SKM-1 treated with dmso at 0.1 percent for 144 hours (cell line): ENCODE data around the gene FAM168B.

Experiments
- DNase-seq: peaks from one replicate; lab custom pipeline; 2025; ENCODE audit not compliant: unreplicated experiment; lab: John Stamatoyannopoulos, UW

FAM168B gene

GRCh38 chr2:131040661-131041401, 52.4 kb downstream of the FAM168B start:
- DNase-seq: no peak

GRCh38 chr2:131039908-131040660, 53.2 kb downstream of the FAM168B start:
- no peak for DNase-seq

- DNase-seq: no peak
These were observed 53.7 kb downstream of the FAM168B start for GRCh38 chr2:131039535-131039907.

GRCh38 chr2:131039101-131039440, 54.2 kb downstream of the FAM168B start:
- no peak for DNase-seq

- DNase-seq: no peak
These were observed 54.8 kb downstream of the FAM168B start for GRCh38 chr2:131038258-131039100.

DNA sequence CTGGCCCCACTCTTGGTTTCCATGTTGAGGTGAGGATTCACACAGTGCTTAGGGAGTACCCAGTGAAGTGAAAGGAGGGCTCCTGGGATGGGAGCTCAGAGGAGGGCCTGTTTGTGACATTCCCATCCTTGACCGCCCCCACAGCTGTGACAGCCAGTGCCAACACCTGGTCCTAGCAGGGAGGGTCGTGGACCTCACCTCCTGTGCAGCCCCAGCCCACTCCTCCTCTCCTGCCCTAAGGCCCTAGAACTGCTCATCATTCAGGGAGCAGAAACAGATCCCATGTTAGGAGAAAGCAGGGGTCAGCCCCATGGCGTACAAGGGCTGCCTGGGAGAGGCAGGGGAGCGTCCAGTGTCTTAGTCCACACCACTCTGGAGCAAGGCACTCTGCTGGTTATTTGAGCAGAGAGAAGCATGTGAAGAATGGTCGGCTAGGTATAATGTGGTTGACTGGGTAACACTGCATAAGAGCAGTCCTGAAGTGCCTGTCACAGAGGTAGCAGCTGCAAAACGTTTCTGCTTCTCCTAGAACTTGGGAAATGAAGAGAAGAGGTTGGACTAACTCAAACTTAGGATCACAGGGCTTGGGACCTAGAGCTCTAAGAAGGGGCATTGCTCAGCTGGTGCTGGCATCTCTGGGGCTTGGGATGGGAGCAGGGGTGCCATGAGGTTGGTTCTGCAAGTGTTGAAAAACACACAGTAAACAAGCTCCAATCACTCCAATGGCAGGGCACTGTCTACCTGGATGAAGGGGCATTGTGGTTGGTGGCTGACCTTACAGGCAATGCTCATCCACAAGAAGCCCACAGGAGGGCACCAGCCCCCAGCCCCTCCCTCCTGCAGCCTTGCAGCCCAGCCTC, 55.6 kb downstream of the FAM168B start:
- no peak for DNase-seq

DNA sequence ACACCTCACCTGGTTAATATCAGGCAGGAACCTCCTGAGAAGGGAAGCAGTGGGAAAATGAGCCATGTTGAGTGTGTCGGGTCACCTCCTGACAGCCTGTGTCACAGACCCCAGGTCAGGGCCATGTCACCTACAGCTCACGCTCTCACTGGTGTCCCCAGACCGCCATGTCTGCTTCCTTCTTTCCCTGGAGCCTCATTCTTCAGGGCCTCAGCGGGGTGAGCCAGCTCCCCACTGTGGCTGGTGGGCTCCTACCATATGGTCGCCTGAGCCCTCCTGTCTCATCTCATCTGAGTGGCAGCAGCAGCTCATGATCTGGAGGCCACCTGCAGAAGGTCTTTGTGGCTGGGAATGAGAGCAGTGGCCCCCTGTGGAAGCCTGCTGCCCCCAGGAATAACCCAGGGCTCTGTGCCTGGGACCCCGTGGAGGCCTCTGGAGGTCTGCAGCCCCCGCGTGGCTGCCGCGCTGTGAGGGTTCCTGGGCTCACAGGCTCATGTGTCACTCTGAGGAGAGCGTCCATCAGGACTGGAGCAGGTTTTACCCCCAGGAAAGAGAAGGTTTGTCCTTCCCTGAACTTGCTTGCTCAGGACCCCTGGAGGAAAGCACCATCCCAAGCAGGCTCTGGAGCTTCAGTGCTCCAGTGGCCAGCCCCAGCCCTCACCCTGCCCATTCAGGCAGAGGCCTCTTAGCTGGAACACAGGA, 56.4 kb downstream of the FAM168B start:
- no peak for DNase-seq

DNA sequence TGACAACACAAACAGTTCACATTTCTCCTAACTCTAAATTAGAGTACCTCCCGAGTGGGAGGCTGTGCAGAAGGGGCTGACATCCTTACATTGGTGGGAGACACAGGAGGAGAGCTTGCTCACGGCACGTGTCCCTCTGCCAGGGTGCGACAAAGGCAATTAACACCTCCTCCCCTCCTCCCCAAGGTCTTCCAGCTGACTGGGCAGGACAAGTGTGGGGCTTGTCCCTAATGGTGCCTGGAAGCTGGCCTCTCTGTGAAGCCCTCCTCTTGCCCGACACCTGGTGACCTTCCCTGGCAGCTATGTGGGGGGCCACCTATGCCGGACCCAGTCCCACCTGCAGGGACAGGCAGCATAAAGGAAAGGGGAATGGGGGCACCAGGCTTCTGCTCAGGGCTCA, 57.0 kb downstream of the FAM168B start:
- no peak for DNase-seq

DNA sequence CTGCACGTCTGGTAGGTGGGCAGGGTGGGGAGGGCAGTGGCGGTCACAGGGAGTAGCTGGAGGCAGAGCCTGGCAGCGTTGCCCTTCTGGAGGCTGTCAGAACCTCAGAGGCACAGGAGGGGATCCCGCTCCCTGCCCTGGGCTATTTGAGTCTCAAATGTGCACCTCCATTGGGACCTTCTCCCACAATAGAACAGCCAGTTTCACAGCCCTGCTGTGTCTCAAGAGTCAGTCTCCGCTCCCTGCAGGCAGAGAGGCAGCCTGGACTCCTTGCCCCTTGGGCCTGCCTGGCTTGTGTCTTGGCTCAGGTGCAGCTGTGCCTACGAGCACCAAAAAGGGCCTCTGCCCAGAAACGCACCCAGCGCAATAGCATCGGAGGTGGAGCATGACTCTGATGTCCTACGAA, 57.4 kb downstream of the FAM168B start:
- DNase-seq: no peak

- DNase-seq: no peak
These were observed 58.0 kb downstream of the FAM168B start for GRCh38 chr2:131035112-131035825.

GRCh38 chr2:131034122-131035051, 58.9 kb downstream of the FAM168B start:
- no peak for DNase-seq

- no peak for DNase-seq
These were observed 59.5 kb downstream of the FAM168B start for GRCh38 chr2:131033786-131034121.

- no peak for DNase-seq
These were observed 60.8 kb downstream of the FAM168B start for GRCh38 chr2:131032393-131032836.

DNA sequence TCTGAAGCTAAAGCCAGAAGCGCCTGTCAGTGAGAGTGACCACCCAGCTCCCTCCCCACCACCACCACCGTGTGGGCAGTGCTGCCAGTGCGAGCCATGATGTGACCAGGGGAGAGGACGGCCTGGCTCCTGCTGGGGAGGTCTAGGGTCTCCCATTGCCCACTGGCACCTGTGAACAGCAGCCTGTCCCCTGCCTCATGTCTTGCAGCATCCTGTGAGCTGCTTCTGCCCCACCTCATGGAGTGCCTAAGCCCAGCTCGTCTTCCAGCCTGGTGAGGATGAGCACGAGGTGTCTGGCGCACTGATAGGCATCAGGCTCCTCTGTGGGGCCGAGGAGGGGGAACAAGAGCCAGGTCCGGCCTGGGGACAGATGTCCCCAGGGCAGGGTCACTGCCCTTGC, 61.4 kb downstream of the FAM168B start:
- no peak for DNase-seq

DNA sequence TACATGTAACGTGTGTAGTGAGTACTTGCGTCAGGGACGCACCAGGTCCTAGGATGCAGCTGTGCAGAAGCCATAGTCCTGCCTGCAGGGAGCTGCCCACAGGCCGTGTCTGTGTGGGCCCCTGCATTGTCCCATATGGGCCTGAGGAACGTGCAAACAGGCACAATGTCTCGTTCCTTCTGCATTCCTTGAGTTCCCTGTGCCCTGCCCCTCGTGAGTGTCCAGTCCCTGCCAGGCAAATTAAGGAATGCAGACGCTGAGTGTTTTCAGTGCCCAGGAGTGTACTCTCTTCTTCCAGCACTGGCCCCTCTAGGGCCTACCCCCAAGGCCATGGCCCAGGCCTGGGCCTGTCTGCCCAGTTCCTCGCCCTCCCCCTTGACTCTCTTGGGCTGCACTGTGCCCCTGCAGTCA, 61.8 kb downstream of the FAM168B start:
- DNase-seq: no peak

- DNase-seq: no peak
These were observed 62.7 kb downstream of the FAM168B start for GRCh38 chr2:131030478-131030971.

GRCh38 chr2:131029812-131030211, 63.4 kb downstream of the FAM168B start:
- DNase-seq: no peak
